ENCODE measurements around the gene PIK3CD.

Gene PIK3CD

GRCh38 chr1:9651565-9652378 is at the start of gene PIK3CD:
PIK3CD (plus strand) TSS chr1:9651731; CDS start chr1:9710456, 58,725 bp downstream.
- DNase-seq, result peak in 5 of 6 experiments; percentile 34 to 47 (median 43)

GRCh38 chr1:9601942-9602793 is 49.4 kb upstream of the PIK3CD start:
- DNase-seq, result no peak

- DNase-seq, result no peak
Measured at GRCh38 chr1:9602794-9603167, 48.8 kb upstream of the PIK3CD start.

GRCh38 chr1:9603307-9603706 is 48.2 kb upstream of the PIK3CD start:
- no peak for DNase-seq

- DNase-seq, result no peak
Measured at GRCh38 chr1:9603766-9604753, 47.5 kb upstream of the PIK3CD start.

GRCh38 chr1:9604836-9605235 is 46.7 kb upstream of the PIK3CD start:
- no peak for DNase-seq

- no peak for DNase-seq
Measured at GRCh38 chr1:9605946-9606455, 45.5 kb upstream of the PIK3CD start.

- no peak for DNase-seq
Measured at GRCh38 chr1:9606458-9606857, 45.1 kb upstream of the PIK3CD start.

GRCh38 chr1:9606948-9607347 is 44.6 kb upstream of the PIK3CD start:
- no peak for DNase-seq

- DNase-seq, result no peak
Measured at GRCh38 chr1:9607352-9607751, 44.2 kb upstream of the PIK3CD start.

- no peak for DNase-seq
Measured at GRCh38 chr1:9609998-9610397, 41.5 kb upstream of the PIK3CD start.

- no peak for DNase-seq
Measured at GRCh38 chr1:9610548-9610947, 41.0 kb upstream of the PIK3CD start.

- DNase-seq, result no peak
Measured at GRCh38 chr1:9611716-9612115, 39.8 kb upstream of the PIK3CD start.

GRCh38 chr1:9612162-9612845 is 39.2 kb upstream of the PIK3CD start:
- no peak for DNase-seq

GRCh38 chr1:9612871-9613624 is 38.5 kb upstream of the PIK3CD start:
- no peak for DNase-seq

- DNase-seq, result no peak
Measured at GRCh38 chr1:9613625-9614299, 37.8 kb upstream of the PIK3CD start.

GRCh38 chr1:9615316-9616063 is 36.0 kb upstream of the PIK3CD start:
- DNase-seq, result peak; percentile 11 to 56 (median 30)

GRCh38 chr1:9618909-9619679 is 32.4 kb upstream of the PIK3CD start:
- DNase-seq, result no peak

GRCh38 chr1:9621032-9621431 is 30.5 kb upstream of the PIK3CD start:
- no peak for DNase-seq
